Limb (tissue), 2 donors: ENCODE results near the gene FLT1.

Source experiments
- DNase-seq, 2 donors: peaks; one replicate each; pipeline ENCODE4 v3.0.0-alpha.2; 2016; ENCODE audit errors: extremely low spot score in 2 of 2

The FLT1 gene

GRCh38 chr13:28349907-28350654, 144.8 kb downstream of the FLT1 start:
- no peak for DNase-seq

- DNase-seq, result no peak
Observed at GRCh38 chr13:28349371-28349770, 145.6 kb downstream of the FLT1 start.

- DNase-seq, result no peak
Observed at GRCh38 chr13:28347456-28348371, 147.2 kb downstream of the FLT1 start.

- DNase-seq, result no peak
Observed at GRCh38 chr13:28346154-28346553, 148.8 kb downstream of the FLT1 start.

- no peak for DNase-seq
Observed at GRCh38 chr13:28344163-28344562, 150.8 kb downstream of the FLT1 start.

- DNase-seq, result no peak
Observed at GRCh38 chr13:28342251-28342650, 152.7 kb downstream of the FLT1 start.

GRCh38 chr13:28340272-28340793, 154.6 kb downstream of the FLT1 start:
- DNase-seq, result no peak

GRCh38 chr13:28339419-28339818, 155.5 kb downstream of the FLT1 start:
- no peak for DNase-seq

GRCh38 chr13:28338742-28339141, 156.2 kb downstream of the FLT1 start:
- DNase-seq, result no peak

- no peak for DNase-seq
Observed at GRCh38 chr13:28338006-28338574, 156.8 kb downstream of the FLT1 start.

- DNase-seq, result no peak
Observed at GRCh38 chr13:28337166-28338005, 157.5 kb downstream of the FLT1 start.

- DNase-seq, result no peak
Observed at GRCh38 chr13:28336193-28336657, 158.7 kb downstream of the FLT1 start.

GRCh38 chr13:28333204-28333881, 161.6 kb downstream of the FLT1 start:
- DNase-seq, result no peak

- DNase-seq, result no peak
Observed at GRCh38 chr13:28329395-28330158, 165.4 kb downstream of the FLT1 start.

- no peak for DNase-seq
Observed at GRCh38 chr13:28328271-28328607, 166.7 kb downstream of the FLT1 start.

GRCh38 chr13:28327373-28328270, 167.3 kb downstream of the FLT1 start:
- no peak for DNase-seq

- DNase-seq, result no peak
Observed at GRCh38 chr13:28326056-28326455, 168.9 kb downstream of the FLT1 start.

- DNase-seq, result no peak
Observed at GRCh38 chr13:28325022-28325421, 169.9 kb downstream of the FLT1 start.
